SK-N-SH treated with all-trans-retinoic acid at 6 μM for 48 hours (cell line): ENCODE results near the gene ALOX12.

Source experiments
- BACH2 ChIP-seq: fragments of 250-450 bp; sonication (Bioruptor Pico); IDR thresholded peaks from 2 replicates; pipeline ENCODE4 v1.9.0; 2021; ENCODE audit warnings: mild to moderate bottlenecking, borderline replicate concordance
- PATZ1 ChIP-seq: fragments of 250-450 bp; sonication (Bioruptor Pico); IDR thresholded peaks from 2 replicates; pipeline ENCODE4 v1.8.0; 2020; ENCODE audit warnings: mild to moderate bottlenecking, moderate library complexity, borderline replicate concordance
- ZFP30 ChIP-seq: fragments of 450-650 bp; formaldehyde crosslinking; IDR thresholded peaks from 2 replicates; pipeline ENCODE4 v1.5.0; 2022; ENCODE audit warnings: mild to moderate bottlenecking, moderate library complexity

DNA sequence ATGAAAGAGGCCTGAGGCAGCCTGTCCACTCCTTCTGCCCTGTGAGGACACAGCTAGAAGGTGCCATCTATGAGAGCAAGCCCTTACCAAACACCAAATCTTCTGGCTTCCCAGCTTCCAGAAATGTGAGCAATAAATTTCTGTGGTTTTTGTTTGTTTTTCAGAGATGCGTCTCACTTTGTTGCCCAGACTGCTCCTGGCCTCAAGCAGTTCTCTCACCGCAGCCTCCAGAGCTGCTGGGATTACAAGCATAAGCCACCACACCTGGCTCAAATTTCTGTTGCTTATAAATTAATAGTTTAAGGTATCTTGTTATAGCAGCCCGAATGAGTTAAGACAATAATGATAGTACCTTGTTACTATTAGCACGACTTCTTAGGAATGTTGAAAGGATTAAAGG lies 60.5 kb downstream of the ALOX12 start:
- TF ChIP-seq ZFP30 (CRISPR knock-in tag) (no peak), BACH2 (CRISPR knock-in tag) (no peak), PATZ1 (no peak)
